Epithelial cell of alveolus of lung (primary cell): ENCODE measurements around the gene AAR2. TPM values are rescaled to one million over a fixed set of nuclear protein-coding genes. Genes with fewer than 3 reads are reported as not detected.

ENCODE experiments used
- total RNA-seq: library from RNA; depleted of rRNA; stranded (reverse); fragments of >200 nt; gene quantifications from 2 replicates; pipeline ENCODE4 v1.2.1, GENCODE V29; 2015

Gene AAR2, protein sequence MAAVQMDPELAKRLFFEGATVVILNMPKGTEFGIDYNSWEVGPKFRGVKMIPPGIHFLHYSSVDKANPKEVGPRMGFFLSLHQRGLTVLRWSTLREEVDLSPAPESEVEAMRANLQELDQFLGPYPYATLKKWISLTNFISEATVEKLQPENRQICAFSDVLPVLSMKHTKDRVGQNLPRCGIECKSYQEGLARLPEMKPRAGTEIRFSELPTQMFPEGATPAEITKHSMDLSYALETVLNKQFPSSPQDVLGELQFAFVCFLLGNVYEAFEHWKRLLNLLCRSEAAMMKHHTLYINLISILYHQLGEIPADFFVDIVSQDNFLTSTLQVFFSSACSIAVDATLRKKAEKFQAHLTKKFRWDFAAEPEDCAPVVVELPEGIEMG
- 33.4 and 36.0 TPM in 2 replicates for total RNA-seq

DNA sequence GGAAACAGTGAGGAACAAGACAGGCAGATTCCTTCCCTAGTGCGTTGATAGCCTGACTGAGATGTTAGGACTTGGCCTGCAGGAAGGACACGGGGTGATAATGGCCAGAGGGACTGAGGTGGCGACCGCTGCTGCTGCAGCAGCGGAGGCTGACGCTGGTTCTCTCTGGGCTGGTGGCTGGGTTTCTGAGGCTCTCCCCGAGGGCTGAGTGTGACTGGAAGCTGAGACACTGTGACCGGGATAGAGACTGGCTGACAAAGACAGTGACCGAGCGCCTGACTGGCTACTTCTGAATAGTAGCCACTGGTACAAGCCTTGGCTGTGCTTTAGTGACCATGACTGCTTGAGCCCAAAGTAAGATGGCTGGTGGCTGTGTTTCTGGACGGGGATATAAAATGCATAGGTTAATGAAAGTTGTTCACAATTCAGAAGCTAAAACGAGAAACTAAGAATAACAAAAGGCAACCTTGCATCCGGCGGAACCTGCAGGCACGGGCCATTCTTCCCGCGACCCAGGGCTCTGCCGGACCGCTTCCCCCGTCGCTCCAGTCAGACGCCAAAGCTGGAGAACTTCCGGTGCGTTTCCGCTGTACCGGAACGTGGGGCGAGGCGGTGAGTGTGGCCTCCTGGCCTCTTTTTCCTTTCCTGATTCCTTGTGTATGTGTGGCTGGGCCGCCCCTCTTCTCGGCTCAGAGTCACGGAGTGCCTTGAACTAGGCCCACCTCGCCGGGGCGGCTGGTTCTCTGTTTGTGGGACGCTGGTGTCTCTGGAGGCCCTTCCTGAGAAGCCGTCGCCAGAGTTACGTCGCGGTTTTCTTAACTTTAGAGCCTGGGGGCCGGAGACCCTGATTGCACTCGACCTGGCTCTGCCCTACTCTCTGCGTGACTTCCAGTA is at the start of gene AAR2:
Gene AAR2, plus strand, starts transcription at position 587 of the 894 bp plus-strand sequence. CDS start 3,391 bp downstream, outside the sequence.

GRCh38 chr20:36305602-36306551 is 69.6 kb downstream of the AAR2 start, which contains the start of gene DLGAP4:
Gene DLGAP4, plus strand, starts transcription at chr20:36306339. Its CDS starts 125,379 bp downstream, at chr20:36431718.

Other genes with a start within 250 kb of the AAR2 start
- gene EPB41L1, start 81.7 kb upstream of the AAR2 start, total RNA-seq = 16.8 and 17.6 TPM in 2 replicates
- gene DLGAP4, start 69.9 kb downstream of the AAR2 start, total RNA-seq = 30.4 and 39.9 TPM in 2 replicates